ENCODE data around the gene ZBP1.

ZBP1 gene

GRCh38 chr20:57559289-57559634, 61.0 kb downstream of the ZBP1 start:
- Histone ChIP-seq H3K4me3 (ENCODE audit: low read length) (no peak overlapping the region), H3K4me2 (ENCODE audit: low read length) (no peak overlapping the region), H3K27ac (ENCODE audit: low read length) (no peak overlapping the region), H4K20me1 (ENCODE audit: insufficient read depth, low read length) (no peaks in the 10 kb centered on the region), H3K36me3 (replicated peaks; ENCODE audit: low read depth, low read length) (no peaks in the 10 kb centered on the region), H3K9ac (ENCODE audit: low read length) (no peak overlapping the region), H3K9me3 (ENCODE audit: insufficient read depth, low read length) (no peaks in the 10 kb centered on the region), H3K4me1 (ENCODE audit: low read length) (no peaks in the 10 kb centered on the region), H2AFZ (ENCODE audit: low read depth, low read length) (no peak overlapping the region), H3K27me3 (ENCODE audit: low read depth, low read length) (peaks cover 86% of the 10 kb centered on the region), H3K79me2 (ENCODE audit: low read length) (no peaks in the 10 kb centered on the region)
- TF ChIP-seq, protein P1, sequence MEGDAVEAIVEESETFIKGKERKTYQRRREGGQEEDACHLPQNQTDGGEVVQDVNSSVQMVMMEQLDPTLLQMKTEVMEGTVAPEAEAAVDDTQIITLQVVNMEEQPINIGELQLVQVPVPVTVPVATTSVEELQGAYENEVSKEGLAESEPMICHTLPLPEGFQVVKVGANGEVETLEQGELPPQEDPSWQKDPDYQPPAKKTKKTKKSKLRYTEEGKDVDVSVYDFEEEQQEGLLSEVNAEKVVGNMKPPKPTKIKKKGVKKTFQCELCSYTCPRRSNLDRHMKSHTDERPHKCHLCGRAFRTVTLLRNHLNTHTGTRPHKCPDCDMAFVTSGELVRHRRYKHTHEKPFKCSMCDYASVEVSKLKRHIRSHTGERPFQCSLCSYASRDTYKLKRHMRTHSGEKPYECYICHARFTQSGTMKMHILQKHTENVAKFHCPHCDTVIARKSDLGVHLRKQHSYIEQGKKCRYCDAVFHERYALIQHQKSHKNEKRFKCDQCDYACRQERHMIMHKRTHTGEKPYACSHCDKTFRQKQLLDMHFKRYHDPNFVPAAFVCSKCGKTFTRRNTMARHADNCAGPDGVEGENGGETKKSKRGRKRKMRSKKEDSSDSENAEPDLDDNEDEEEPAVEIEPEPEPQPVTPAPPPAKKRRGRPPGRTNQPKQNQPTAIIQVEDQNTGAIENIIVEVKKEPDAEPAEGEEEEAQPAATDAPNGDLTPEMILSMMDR (IDR thresholded peaks at IDR 0.05; ENCODE audit: low read depth, low read length): no peak
- no peak for TF ChIP-seq EZH2phosphoT487 (IDR thresholded peaks at IDR 0.05; ENCODE audit: low read depth)

DNA sequence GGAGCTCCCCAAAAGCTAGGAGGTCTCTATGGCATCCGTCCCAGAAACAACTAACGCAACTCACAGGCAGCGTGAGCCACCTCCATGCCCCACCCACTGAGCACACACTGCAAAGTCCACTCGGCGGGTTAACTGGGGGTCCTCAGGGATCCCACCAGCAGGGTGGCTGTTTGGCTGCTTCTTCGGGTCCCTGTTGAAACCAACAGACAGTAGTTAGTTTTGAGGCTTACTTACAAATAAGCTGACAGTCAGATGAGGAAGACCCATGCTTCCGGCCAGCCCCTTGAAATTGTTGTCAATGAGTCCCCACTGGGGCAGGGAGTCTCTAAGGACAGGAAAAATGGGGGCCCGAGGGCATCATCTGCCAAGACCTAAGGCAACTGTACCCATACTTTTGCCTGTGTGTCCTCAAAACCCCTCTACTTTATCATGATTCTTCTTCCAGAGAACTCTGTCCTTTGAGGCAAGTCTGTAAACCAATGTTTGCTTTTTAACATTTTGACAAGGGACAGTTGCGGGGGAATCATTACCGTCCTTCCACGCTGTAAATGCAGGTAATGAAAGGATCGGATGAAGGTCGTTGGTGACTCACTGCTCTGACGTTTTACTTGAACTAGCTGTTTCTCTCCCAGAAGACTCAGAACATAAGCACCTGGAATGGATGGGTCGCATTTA, 61.5 kb downstream of the ZBP1 start:
- TF ChIP-seq, protein P1 (IDR thresholded peaks at IDR 0.05; ENCODE audit: low read depth, low read length): no peak
- no peak for TF ChIP-seq EZH2phosphoT487 (IDR thresholded peaks at IDR 0.05; ENCODE audit: low read depth)
- Histone ChIP-seq H3K36me3 (replicated peaks; ENCODE audit: low read depth, low read length) (no peaks in the 10 kb centered on the region), H3K9ac (ENCODE audit: low read length) (no peak overlapping the region), H3K4me3 (ENCODE audit: low read length) (no peak overlapping the region), H3K9me3 (ENCODE audit: insufficient read depth, low read length) (no peaks in the 10 kb centered on the region), H2AFZ (ENCODE audit: low read depth, low read length) (no peak overlapping the region), H3K4me1 (ENCODE audit: low read length) (no peaks in the 10 kb centered on the region), H3K4me2 (ENCODE audit: low read length) (no peak overlapping the region), H3K79me2 (ENCODE audit: low read length) (no peaks in the 10 kb centered on the region), H3K27me3 (ENCODE audit: low read depth, low read length) (peaks cover 90% of the 10 kb centered on the region), H3K27ac (ENCODE audit: low read length) (no peak overlapping the region), H4K20me1 (ENCODE audit: insufficient read depth, low read length) (no peaks in the 10 kb centered on the region)

GRCh38 chr20:57557926-57558613, 62.2 kb downstream of the ZBP1 start:
- H3K27ac ChIP-seq (ENCODE audit: low read length): no peak overlapping the region
- no peaks in the 10 kb centered on the region for H3K36me3 ChIP-seq (replicated peaks; ENCODE audit: low read depth, low read length)
- no peak overlapping the region for H3K4me3 ChIP-seq (ENCODE audit: low read length)
- H4K20me1 ChIP-seq (ENCODE audit: insufficient read depth, low read length): no peaks in the 10 kb centered on the region
- H3K4me2 ChIP-seq (ENCODE audit: low read length): no peak overlapping the region
- H3K4me1 ChIP-seq (ENCODE audit: low read length): no peaks in the 10 kb centered on the region
- H3K79me2 ChIP-seq (ENCODE audit: low read length): no peaks in the 10 kb centered on the region
- H3K27me3 ChIP-seq (ENCODE audit: low read depth, low read length): peaks cover 92% of the 10 kb centered on the region
- H3K9ac ChIP-seq (ENCODE audit: low read length): no peak overlapping the region
- H2AFZ ChIP-seq (ENCODE audit: low read depth, low read length): no peak overlapping the region
- TF ChIP-seq, protein P1 (IDR thresholded peaks at IDR 0.05; ENCODE audit: low read depth, low read length): no peak
- no peak; the same call in 1 of the 2 replicates for TF ChIP-seq EZH2phosphoT487 (IDR thresholded peaks at IDR 0.05; ENCODE audit: low read depth)
- H3K9me3 ChIP-seq (ENCODE audit: insufficient read depth, low read length): no peaks in the 10 kb centered on the region

DNA sequence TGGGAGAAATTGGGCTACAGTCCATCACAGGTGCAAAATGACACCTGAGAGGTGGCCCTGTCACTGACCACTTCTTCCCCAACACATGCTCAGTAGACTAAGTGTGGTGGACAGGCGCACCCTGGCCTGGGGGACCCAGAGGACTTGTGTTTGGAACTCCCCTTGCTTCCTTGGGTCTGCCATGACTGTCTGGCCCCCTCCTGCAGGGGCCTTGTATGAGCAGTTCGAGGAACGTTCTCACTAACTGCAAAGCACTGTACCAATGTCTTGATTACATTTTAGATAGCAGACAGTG, 63.3 kb downstream of the ZBP1 start:
- Histone ChIP-seq H2AFZ (ENCODE audit: low read depth, low read length) (no peak overlapping the region), H3K9ac (ENCODE audit: low read length) (no peak overlapping the region), H3K27me3 (ENCODE audit: low read depth, low read length) (peaks cover 97% of the 10 kb centered on the region), H4K20me1 (ENCODE audit: insufficient read depth, low read length) (no peaks in the 10 kb centered on the region), H3K9me3 (ENCODE audit: insufficient read depth, low read length) (no peaks in the 10 kb centered on the region), H3K4me2 (ENCODE audit: low read length) (no peak overlapping the region), H3K79me2 (ENCODE audit: low read length) (no peaks in the 10 kb centered on the region), H3K4me1 (ENCODE audit: low read length) (no peaks in the 10 kb centered on the region), H3K27ac (ENCODE audit: low read length) (no peak overlapping the region), H3K4me3 (ENCODE audit: low read length) (no peak overlapping the region), H3K36me3 (replicated peaks; ENCODE audit: low read depth, low read length) (no peaks in the 10 kb centered on the region)
- TF ChIP-seq, protein P1 (IDR thresholded peaks at IDR 0.05; ENCODE audit: low read depth, low read length): no peak
- no peak for TF ChIP-seq EZH2phosphoT487 (IDR thresholded peaks at IDR 0.05; ENCODE audit: low read depth)
